GM12875 (cell line): Measurements from ENCODE around the gene GPR132.

ENCODE experiments used
- H3K4me3 ChIP-seq: one replicate; pipeline ENCODE4 v1.5.1; 2011; ENCODE audit warnings: low read depth, low read length, control low read depth
- CTCF ChIP-seq: IDR thresholded peaks from 2 replicates; pipeline ENCODE4 v1.5.1; 2011; ENCODE audit warnings: low read depth, mild to moderate bottlenecking, control low read depth, inconsistent platforms, low read length, moderate library complexity, borderline replicate concordance; ENCODE audit not compliant: insufficient read depth

Gene GPR132

GRCh38 chr14:105090493-105091053, 25.3 kb upstream of the GPR132 start:
- no peak overlapping the region for H3K4me3 ChIP-seq

GRCh38 chr14:105089746-105090492, 24.7 kb upstream of the GPR132 start:
- no peak for TF ChIP-seq CTCF
- no peak overlapping the region for H3K4me3 ChIP-seq

More at GRCh38 chr14:105090493-105091053, 25.3 kb upstream of the GPR132 start:
- peak; percentile 99 for TF ChIP-seq CTCF

GRCh38 chr14:105088812-105089745, 23.8 kb upstream of the GPR132 start:
- no peak for TF ChIP-seq CTCF
- no peak overlapping the region for H3K4me3 ChIP-seq

- peak overlapping the region; percentile 76 for H3K4me3 ChIP-seq
- no peak for TF ChIP-seq CTCF
These were observed 23.0 kb upstream of the GPR132 start for GRCh38 chr14:105087963-105088811.

- peak overlapping the region; percentile 76 for H3K4me3 ChIP-seq
- TF ChIP-seq CTCF = no peak
These were observed 22.2 kb upstream of the GPR132 start for GRCh38 chr14:105087308-105087962.

GRCh38 chr14:105086833-105087307, 21.6 kb upstream of the GPR132 start:
- TF ChIP-seq CTCF = peak; percentile 94
- peak overlapping the region; percentile 76 for H3K4me3 ChIP-seq
